Colonic mucosa (tissue), 4 donors: ENCODE results near the gene ZNF579. TPM values are rescaled to one million over a fixed set of nuclear protein-coding genes. Genes with fewer than 3 reads are reported as not detected.

Source experiments
- DNase-seq: peaks from one replicate; pipeline ENCODE4 v3.0.0-alpha.2; 2020
- H3K27ac ChIP-seq: fragments of 200-600 bp; one replicate; pipeline ENCODE4 v1.8.0; 2021
- H3K27me3 ChIP-seq: fragments of 200-600 bp; one replicate; pipeline ENCODE4 v1.8.0; 2021
- H3K36me3 ChIP-seq: fragments of 200-600 bp; one replicate; pipeline ENCODE4 v1.8.0; 2021
- H3K4me1 ChIP-seq: fragments of 200-600 bp; one replicate; pipeline ENCODE4 v1.8.0; 2021; ENCODE audit warnings: mild to moderate bottlenecking
- H3K4me3 ChIP-seq: fragments of 200-600 bp; one replicate; pipeline ENCODE4 v1.8.0; 2021
- H3K9ac ChIP-seq, 2 donors: one replicate each; pipeline ENCODE4 v1.7.0; 2013; ENCODE audit warnings: control low read depth in 2 of 2, low read depth in 2 of 2, low read length in 2 of 2
- H3K9me3 ChIP-seq: fragments of 200-600 bp; one replicate; pipeline ENCODE4 v1.8.0; 2021
- intact Hi-C: fragments of 100-400 bp; cut with DNase I; formaldehyde crosslinking; loops from one replicate; pipeline ENCODE4 v1.14.1; 2022
- total RNA-seq, 2 donors: library from RNA; stranded (reverse); fragmentation: NEBNext Ultra II Directional in 1 of 2; extraction: Animal tissue kit (Norgen Biotek cat#: 25700) in 1 of 2; gene quantifications; one replicate each; pipeline ENCODE4 v1.2.1, GENCODE V29; 2021
- TF ChIP-seq, protein P1 (sequence below): fragments of 200-600 bp; IDR thresholded peaks from one replicate; pipeline ENCODE4 v1.8.0; 2022; ENCODE audit warnings: antibody characterized with exemption, mild to moderate bottlenecking
- donor health status: healthy.
- donor health status: DM: no; HTN: no; CAD: no.
- donor health status: DM: no; HTN: no; CAD: no.

The ZNF579 gene
- total RNA-seq, 2 donors from 2014 or later, result 8.0 to 8.7 TPM

- Histone ChIP-seq H3K27ac (no peak overlapping the region), H3K9ac (no peak overlapping the region), H3K27me3 (no peaks in the 10 kb centered on the region), H3K4me1 (peaks cover 3% of the 10 kb centered on the region), H3K9me3 (no peaks in the 10 kb centered on the region), H3K4me3 (no peak overlapping the region), H3K36me3 (no peaks in the 10 kb centered on the region)
- intact Hi-C loops, result no loop called here
- TF ChIP-seq, protein P1, sequence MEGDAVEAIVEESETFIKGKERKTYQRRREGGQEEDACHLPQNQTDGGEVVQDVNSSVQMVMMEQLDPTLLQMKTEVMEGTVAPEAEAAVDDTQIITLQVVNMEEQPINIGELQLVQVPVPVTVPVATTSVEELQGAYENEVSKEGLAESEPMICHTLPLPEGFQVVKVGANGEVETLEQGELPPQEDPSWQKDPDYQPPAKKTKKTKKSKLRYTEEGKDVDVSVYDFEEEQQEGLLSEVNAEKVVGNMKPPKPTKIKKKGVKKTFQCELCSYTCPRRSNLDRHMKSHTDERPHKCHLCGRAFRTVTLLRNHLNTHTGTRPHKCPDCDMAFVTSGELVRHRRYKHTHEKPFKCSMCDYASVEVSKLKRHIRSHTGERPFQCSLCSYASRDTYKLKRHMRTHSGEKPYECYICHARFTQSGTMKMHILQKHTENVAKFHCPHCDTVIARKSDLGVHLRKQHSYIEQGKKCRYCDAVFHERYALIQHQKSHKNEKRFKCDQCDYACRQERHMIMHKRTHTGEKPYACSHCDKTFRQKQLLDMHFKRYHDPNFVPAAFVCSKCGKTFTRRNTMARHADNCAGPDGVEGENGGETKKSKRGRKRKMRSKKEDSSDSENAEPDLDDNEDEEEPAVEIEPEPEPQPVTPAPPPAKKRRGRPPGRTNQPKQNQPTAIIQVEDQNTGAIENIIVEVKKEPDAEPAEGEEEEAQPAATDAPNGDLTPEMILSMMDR, result no peak
- DNase-seq, result peak; percentile 45
Measured at GRCh38 chr19:55590617-55591016, 10.0 kb upstream of the ZNF579 start.

DNA sequence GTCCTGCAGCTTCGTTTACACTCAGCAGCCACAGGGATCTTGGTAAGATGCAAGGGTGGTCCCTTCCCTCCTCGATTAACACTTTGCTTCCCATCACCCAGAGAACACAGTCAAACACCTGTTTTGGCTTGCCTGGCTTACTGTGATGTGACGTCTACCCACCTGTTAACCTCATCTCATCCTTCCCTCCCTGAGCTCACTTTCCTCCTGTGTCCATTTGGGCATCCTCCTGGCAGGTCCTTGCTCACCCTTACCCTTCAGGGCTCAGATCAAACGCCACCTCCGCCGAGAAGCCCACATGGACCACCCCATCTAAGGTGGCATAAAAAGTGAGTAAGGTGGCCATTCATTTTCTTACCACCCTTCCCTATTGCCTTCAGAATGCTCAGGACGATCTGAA lies 9.5 kb upstream of the ZNF579 start:
- Histone ChIP-seq H3K27ac (no peak overlapping the region), H3K9me3 (no peaks in the 10 kb centered on the region), H3K4me3 (no peak overlapping the region), H3K9ac (no peak overlapping the region), H3K4me1 (peaks cover 3% of the 10 kb centered on the region), H3K36me3 (no peaks in the 10 kb centered on the region), H3K27me3 (no peaks in the 10 kb centered on the region)
- TF ChIP-seq, protein P1, result no peak
- no peak for DNase-seq
- intact Hi-C loops, result no loop called here

DNA sequence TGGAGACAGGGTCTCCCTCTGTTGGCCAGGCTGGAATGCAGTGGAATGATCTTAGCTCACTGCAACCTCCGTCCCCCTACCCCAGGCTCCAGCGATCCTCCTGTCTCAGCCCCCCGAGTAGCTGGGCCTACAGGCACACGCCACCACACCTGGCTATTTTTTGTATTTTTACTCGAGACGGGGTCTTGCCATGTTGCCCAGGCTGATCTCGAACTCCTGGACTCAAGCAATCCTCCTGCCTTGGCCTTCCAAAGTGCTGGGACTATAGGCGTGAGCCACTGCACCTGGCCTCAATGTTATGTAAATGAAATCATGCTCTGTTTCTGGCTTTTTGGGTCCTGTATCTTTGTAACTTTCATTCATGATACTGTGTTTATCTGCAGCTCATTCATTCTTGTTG lies 8.1 kb upstream of the ZNF579 start:
- peaks cover 3% of the 10 kb centered on the region for H3K4me1 ChIP-seq
- intact Hi-C loops, result loop anchor here (5.0 kb wide), 1 partner anchor 36 kb away; no protein-coding TSS in a partner anchor
- H3K36me3 ChIP-seq, result no peaks in the 10 kb centered on the region

DNA sequence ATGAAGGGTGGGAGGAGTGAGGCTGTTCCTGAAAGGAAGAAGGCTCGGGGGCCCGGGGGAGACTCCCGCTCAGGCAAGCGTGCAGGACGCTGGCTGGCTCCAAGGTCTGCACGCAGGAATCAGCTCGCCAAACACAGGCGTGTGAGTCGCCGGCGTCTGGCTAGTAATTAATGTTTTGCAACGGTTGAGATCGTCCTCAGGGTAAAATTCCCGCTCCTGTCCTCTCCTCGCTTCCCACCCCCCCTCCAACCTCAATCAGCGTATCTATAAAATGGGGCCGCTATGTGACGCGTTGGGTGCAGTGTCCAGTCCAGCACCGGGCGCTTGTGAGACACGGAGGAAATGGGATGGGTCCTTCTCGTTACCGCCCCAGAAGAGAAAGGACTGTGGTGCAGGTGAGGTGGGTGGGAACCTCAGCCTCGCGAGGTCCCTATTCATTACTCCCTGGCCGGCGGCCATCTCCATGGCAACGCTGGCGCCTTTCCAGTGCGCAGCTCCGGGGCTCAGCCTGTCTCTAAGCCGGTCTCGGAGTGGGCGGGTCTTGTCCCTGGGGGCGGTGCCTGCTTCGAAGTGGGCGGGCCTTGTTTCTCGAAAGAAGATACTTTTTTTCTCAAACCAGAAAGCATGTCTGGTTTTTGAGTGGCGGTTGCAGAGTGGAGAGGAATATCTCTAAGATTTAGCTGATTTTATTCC lies 6.5 kb upstream of the ZNF579 start:
- TF ChIP-seq, protein P1, result no peak
- intact Hi-C loops, result loop anchor here (5.0 kb wide), 1 partner anchor 35 kb away; no protein-coding TSS in a partner anchor
- no peaks in the 10 kb centered on the region for H3K9me3 ChIP-seq
- no peak overlapping the region for H3K9ac ChIP-seq
- H3K27me3 ChIP-seq, result no peaks in the 10 kb centered on the region
- no peaks in the 10 kb centered on the region for H3K36me3 ChIP-seq
- H3K4me3 ChIP-seq, result peak overlapping the region; percentile 31
- H3K27ac ChIP-seq, result no peak overlapping the region
- H3K4me1 ChIP-seq, result peaks cover 3% of the 10 kb centered on the region
- peak; percentile 99 for DNase-seq

More for the DNA sequence above, 8.1 kb upstream of the ZNF579 start:
- no peak for DNase-seq
- Histone ChIP-seq H3K9ac (no peak overlapping the region), H3K9me3 (no peaks in the 10 kb centered on the region), H3K27me3 (no peaks in the 10 kb centered on the region), H3K27ac (no peak overlapping the region), H3K4me3 (no peak overlapping the region)
- TF ChIP-seq, protein P1, result no peak

DNA sequence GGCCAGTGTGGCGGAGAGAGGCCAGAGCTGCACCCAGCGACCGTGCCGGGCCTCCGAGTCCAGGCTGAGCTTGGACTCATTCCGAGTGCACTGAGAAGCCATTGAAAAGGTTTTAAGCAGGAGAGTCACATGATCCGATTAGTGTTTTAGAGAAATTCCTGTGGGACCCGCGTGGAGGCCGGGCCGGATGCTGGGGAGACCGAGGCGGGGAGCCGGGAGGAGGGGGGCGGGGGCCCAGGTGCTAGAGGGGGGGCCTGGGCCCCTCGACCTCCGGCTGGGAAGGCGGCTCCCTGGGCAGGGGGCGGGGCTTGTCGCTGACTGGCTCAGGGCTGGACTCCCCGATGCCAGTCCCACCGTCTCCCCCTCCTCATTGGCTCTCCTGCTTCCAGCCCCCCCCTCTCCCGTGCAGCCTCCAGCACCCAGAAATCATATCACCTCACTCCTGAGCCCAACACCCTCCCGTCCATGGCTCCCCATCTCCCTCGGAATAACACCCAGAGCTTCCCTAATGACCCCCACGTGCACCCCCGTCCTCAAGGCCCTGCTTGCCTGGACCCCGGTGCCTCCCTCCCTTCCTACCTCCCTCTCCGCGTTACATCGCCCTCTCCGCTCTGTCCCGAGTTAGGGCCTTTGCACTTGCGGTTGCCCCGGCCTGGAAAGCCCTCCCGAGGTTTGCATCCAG lies 5.2 kb upstream of the ZNF579 start:
- Histone ChIP-seq H3K27me3 (no peaks in the 10 kb centered on the region), H3K36me3 (no peaks in the 10 kb centered on the region), H3K9ac (no peak overlapping the region), H3K9me3 (no peaks in the 10 kb centered on the region), H3K27ac (no peak overlapping the region), H3K4me3 (peak overlapping the region; percentile 4), H3K4me1 (peaks cover 10% of the 10 kb centered on the region)
- peak; percentile 45 for DNase-seq
- TF ChIP-seq, protein P1, result no peak
- intact Hi-C loops, result loop anchor here (5.0 kb wide), 1 partner anchor 33 kb away; no protein-coding TSS in a partner anchor
